ENCODE data around the gene SYTL2.
A peak's percentile ranks its signal among the peaks of the same experiment; 100 is the strongest.
"Not testable (repeated sequence)": the region's sequence is repeated elsewhere in the genome, so short reads cannot be mapped to it uniquely, and the experiment has no call there.

The SYTL2 gene

GRCh38 chr11:85787168-85787567, 23.8 kb downstream of the SYTL2 start:
- Histone ChIP-seq H3K36me3 (ENCODE audit: control insufficient read depth, insufficient read depth, low read length) (no peaks in the 10 kb centered on the region), H3K4me1 (ENCODE audit: control insufficient read depth, low read depth, low read length) (no peaks in the 10 kb centered on the region), H2BK15ac (replicated peaks; ENCODE audit: low read depth) (no peak overlapping the region), H3K23ac (ENCODE audit: low read length) (no peak overlapping the region), H3K27ac (ENCODE audit: low read depth, low read length) (no peak overlapping the region), H3K79me2 (ENCODE audit: control insufficient read depth, insufficient read depth, low read length) (no peaks in the 10 kb centered on the region), H3K18ac (ENCODE audit: low read length) (no peak overlapping the region), H3K4me2 (ENCODE audit: low read length) (no peak overlapping the region), H3K27me3 (ENCODE audit: insufficient read depth, low read length, poor library complexity) (no peaks in the 10 kb centered on the region), H3K79me1 (ENCODE audit: low read length) (no peaks in the 10 kb centered on the region), H3K9ac (ENCODE audit: low read length) (no peak overlapping the region), H2BK5ac (ENCODE audit: low read length) (no peak overlapping the region), H2BK120ac (ENCODE audit: low read depth, low read length) (no peak overlapping the region), H3K4me3 (ENCODE audit: low read length) (no peak overlapping the region), H4K5ac (ENCODE audit: low read length) (no peak overlapping the region), H3K56ac (ENCODE audit: low read length) (no peak overlapping the region), H4K8ac (ENCODE audit: low read depth, low read length) (no peak overlapping the region), H3K4ac (ENCODE audit: low read depth, low read length) (no peak overlapping the region), H2AK5ac (ENCODE audit: low read length) (no peak overlapping the region)
- no CpG with 5 or more reads among the region's 1 CpG for WGBS (ENCODE audit: extremely low coverage, insufficient coverage, low lambda C conversion rate)
- DNase-seq = no peak

- H3K23ac ChIP-seq (ENCODE audit: low read length) = no peak overlapping the region
- H3K9ac ChIP-seq (ENCODE audit: low read length) = no peak overlapping the region
- H4K8ac ChIP-seq (ENCODE audit: low read depth, low read length) = no peak overlapping the region
- no peak overlapping the region for H2BK5ac ChIP-seq (ENCODE audit: low read length)
- H3K18ac ChIP-seq (ENCODE audit: low read length) = no peak overlapping the region
- no peak overlapping the region for H3K4me2 ChIP-seq (ENCODE audit: low read length)
- no peaks in the 10 kb centered on the region for H3K36me3 ChIP-seq (ENCODE audit: control insufficient read depth, insufficient read depth, low read length)
- no peak overlapping the region for H2BK15ac ChIP-seq (replicated peaks; ENCODE audit: low read depth)
- no peak overlapping the region for H3K27ac ChIP-seq (ENCODE audit: low read depth, low read length)
- H3K27me3 ChIP-seq (ENCODE audit: insufficient read depth, low read length, poor library complexity) = no peaks in the 10 kb centered on the region
- no peak overlapping the region for H2AK5ac ChIP-seq (ENCODE audit: low read length)
- no peak overlapping the region for H3K56ac ChIP-seq (ENCODE audit: low read length)
- H2BK120ac ChIP-seq (ENCODE audit: low read depth, low read length) = no peak overlapping the region
- no peaks in the 10 kb centered on the region for H3K79me2 ChIP-seq (ENCODE audit: control insufficient read depth, insufficient read depth, low read length)
- no peak overlapping the region for H3K4me3 ChIP-seq (ENCODE audit: low read length)
- no peaks in the 10 kb centered on the region for H3K79me1 ChIP-seq (ENCODE audit: low read length)
- peaks cover 6% of the 10 kb centered on the region for H3K4me1 ChIP-seq (ENCODE audit: control insufficient read depth, low read depth, low read length)
- no peak overlapping the region for H3K4ac ChIP-seq (ENCODE audit: low read depth, low read length)
- H4K5ac ChIP-seq (ENCODE audit: low read length) = no peak overlapping the region
- WGBS (ENCODE audit: extremely low coverage, insufficient coverage, low lambda C conversion rate) = no CpG with 5 or more reads among the region's 6 CpGs
- peak; percentile 41 for DNase-seq
These were observed 26.3 kb downstream of the SYTL2 start for GRCh38 chr11:85784480-85785265.

GRCh38 chr11:85783758-85784157, 27.2 kb downstream of the SYTL2 start:
- H3K79me1 ChIP-seq (ENCODE audit: low read length) = no peaks in the 10 kb centered on the region
- no peak for DNase-seq
- H3K23ac ChIP-seq (ENCODE audit: low read length) = no peak overlapping the region
- H2BK120ac ChIP-seq (ENCODE audit: low read depth, low read length) = no peak overlapping the region
- H3K4me1 ChIP-seq (ENCODE audit: control insufficient read depth, low read depth, low read length) = peaks cover 6% of the 10 kb centered on the region
- no peak overlapping the region for H2AK5ac ChIP-seq (ENCODE audit: low read length)
- no peaks in the 10 kb centered on the region for H3K27me3 ChIP-seq (ENCODE audit: insufficient read depth, low read length, poor library complexity)
- no peak overlapping the region for H2BK5ac ChIP-seq (ENCODE audit: low read length)
- H3K4me2 ChIP-seq (ENCODE audit: low read length) = no peak overlapping the region
- H3K79me2 ChIP-seq (ENCODE audit: control insufficient read depth, insufficient read depth, low read length) = no peaks in the 10 kb centered on the region
- H2BK15ac ChIP-seq (replicated peaks; ENCODE audit: low read depth) = no peak overlapping the region
- H3K56ac ChIP-seq (ENCODE audit: low read length) = no peak overlapping the region
- no peaks in the 10 kb centered on the region for H3K36me3 ChIP-seq (ENCODE audit: control insufficient read depth, insufficient read depth, low read length)
- H3K9ac ChIP-seq (ENCODE audit: low read length) = no peak overlapping the region
- H3K4me3 ChIP-seq (ENCODE audit: low read length) = no peak overlapping the region
- no peak overlapping the region for H3K4ac ChIP-seq (ENCODE audit: low read depth, low read length)
- H4K5ac ChIP-seq (ENCODE audit: low read length) = no peak overlapping the region
- no peak overlapping the region for H3K27ac ChIP-seq (ENCODE audit: low read depth, low read length)
- H3K18ac ChIP-seq (ENCODE audit: low read length) = no peak overlapping the region
- WGBS (ENCODE audit: extremely low coverage, insufficient coverage, low lambda C conversion rate) = no CpG with 5 or more reads among the region's 1 CpG
- no peak overlapping the region for H4K8ac ChIP-seq (ENCODE audit: low read depth, low read length)

GRCh38 chr11:85780780-85781517, 30.0 kb downstream of the SYTL2 start:
- not testable (repeated sequence) for H4K8ac ChIP-seq (ENCODE audit: low read depth, low read length); H3K79me1 ChIP-seq (ENCODE audit: low read length); H3K27me3 ChIP-seq (ENCODE audit: insufficient read depth, low read length, poor library complexity); H3K18ac ChIP-seq (ENCODE audit: low read length); H2BK120ac ChIP-seq (ENCODE audit: low read depth, low read length); H3K56ac ChIP-seq (ENCODE audit: low read length); DNase-seq; H3K4me3 ChIP-seq (ENCODE audit: low read length); H4K5ac ChIP-seq (ENCODE audit: low read length); H3K23ac ChIP-seq (ENCODE audit: low read length); H2BK15ac ChIP-seq (replicated peaks; ENCODE audit: low read depth); H3K9ac ChIP-seq (ENCODE audit: low read length); H3K79me2 ChIP-seq (ENCODE audit: control insufficient read depth, insufficient read depth, low read length); H2BK5ac ChIP-seq (ENCODE audit: low read length); H3K27ac ChIP-seq (ENCODE audit: low read depth, low read length); H3K36me3 ChIP-seq (ENCODE audit: control insufficient read depth, insufficient read depth, low read length); H3K4me2 ChIP-seq (ENCODE audit: low read length); H2AK5ac ChIP-seq (ENCODE audit: low read length); H3K4me1 ChIP-seq (ENCODE audit: control insufficient read depth, low read depth, low read length); H3K4ac ChIP-seq (ENCODE audit: low read depth, low read length)
- WGBS (ENCODE audit: extremely low coverage, insufficient coverage, low lambda C conversion rate) = no CpG with 5 or more reads among the region's 3 CpGs

- Histone ChIP-seq H3K4me2 (ENCODE audit: low read length) (no peak overlapping the region), H3K4me3 (ENCODE audit: low read length) (no peak overlapping the region), H3K4me1 (ENCODE audit: control insufficient read depth, low read depth, low read length) (peaks cover 6% of the 10 kb centered on the region), H3K36me3 (ENCODE audit: control insufficient read depth, insufficient read depth, low read length) (no peaks in the 10 kb centered on the region), H2BK5ac (ENCODE audit: low read length) (no peak overlapping the region), H3K79me2 (ENCODE audit: control insufficient read depth, insufficient read depth, low read length) (no peaks in the 10 kb centered on the region), H2AK5ac (ENCODE audit: low read length) (no peak overlapping the region), H3K56ac (ENCODE audit: low read length) (no peak overlapping the region), H2BK120ac (ENCODE audit: low read depth, low read length) (no peak overlapping the region), H3K27me3 (ENCODE audit: insufficient read depth, low read length, poor library complexity) (no peaks in the 10 kb centered on the region), H2BK15ac (replicated peaks; ENCODE audit: low read depth) (no peak overlapping the region), H3K23ac (ENCODE audit: low read length) (no peak overlapping the region), H3K79me1 (ENCODE audit: low read length) (no peaks in the 10 kb centered on the region), H4K5ac (ENCODE audit: low read length) (no peak overlapping the region), H3K18ac (ENCODE audit: low read length) (no peak overlapping the region), H3K4ac (ENCODE audit: low read depth, low read length) (no peak overlapping the region), H4K8ac (ENCODE audit: low read depth, low read length) (no peak overlapping the region), H3K9ac (ENCODE audit: low read length) (no peak overlapping the region), H3K27ac (ENCODE audit: low read depth, low read length) (no peak overlapping the region)
- no CpG with 5 or more reads among the region's 3 CpGs for WGBS (ENCODE audit: extremely low coverage, insufficient coverage, low lambda C conversion rate)
- peak; percentile 64 for DNase-seq
These were observed 30.8 kb downstream of the SYTL2 start for GRCh38 chr11:85779956-85780640.

All from mesendoderm (in vitro differentiated cells).